Cerebellar cortex (tissue), 1 donor: ENCODE data around the gene GNAO1.

Source experiments
- DNase-seq: peaks from one replicate; pipeline ENCODE4 v3.0.0-alpha.2; 2015; ENCODE audit warnings: low spot score

GNAO1 gene

GRCh38 chr16:56265746-56266145 is 74.5 kb downstream of the GNAO1 start:
- DNase-seq, result no peak

DNA sequence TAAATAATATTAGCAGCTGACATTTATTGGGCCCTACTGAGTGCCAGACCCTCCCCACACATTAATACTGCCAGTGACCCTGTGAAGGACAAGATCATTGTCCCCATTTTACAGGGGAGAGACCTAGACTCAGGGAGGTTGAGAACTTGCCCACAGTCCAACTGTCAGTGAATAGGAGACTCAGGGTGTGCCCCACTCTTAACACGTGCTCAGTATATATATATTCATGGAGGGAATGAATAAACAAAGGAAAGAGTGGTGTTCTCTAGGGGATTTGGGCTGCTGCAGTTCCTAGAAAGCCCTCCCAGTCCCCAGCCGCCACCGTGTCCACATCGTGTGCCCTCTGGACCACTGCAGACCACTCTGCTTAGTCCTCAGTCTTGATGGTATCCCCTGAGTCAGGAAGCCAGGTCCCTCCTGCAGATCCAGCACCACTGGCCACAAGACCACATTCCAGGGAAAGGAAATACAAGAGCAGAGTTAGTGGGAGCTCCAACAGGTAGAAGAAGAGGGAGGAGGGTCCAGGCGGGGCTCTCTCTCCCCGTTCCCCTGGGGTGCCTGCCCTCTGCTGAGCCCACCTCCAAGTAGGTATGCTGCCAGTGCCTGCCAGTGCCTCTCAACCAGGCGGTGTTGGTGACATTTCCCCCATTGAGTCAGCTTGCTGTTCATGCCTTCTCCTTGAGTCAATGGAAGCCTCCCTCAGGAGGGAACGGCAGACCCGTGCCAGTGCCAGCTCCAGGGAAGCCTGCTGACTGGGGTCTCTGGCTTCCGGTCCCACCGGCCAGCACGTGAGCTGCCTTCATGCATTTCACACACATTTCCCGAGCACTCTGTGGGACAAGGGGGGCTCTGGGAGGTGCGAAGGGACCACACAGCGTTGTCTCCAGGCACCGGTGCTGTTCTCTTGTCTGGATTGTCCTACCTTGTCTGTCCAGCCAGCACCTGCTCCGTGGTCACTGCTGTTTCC is 75.6 kb downstream of the GNAO1 start:
- no peak for DNase-seq

GRCh38 chr16:56267888-56268287 is 76.6 kb downstream of the GNAO1 start:
- DNase-seq, result no peak

DNA sequence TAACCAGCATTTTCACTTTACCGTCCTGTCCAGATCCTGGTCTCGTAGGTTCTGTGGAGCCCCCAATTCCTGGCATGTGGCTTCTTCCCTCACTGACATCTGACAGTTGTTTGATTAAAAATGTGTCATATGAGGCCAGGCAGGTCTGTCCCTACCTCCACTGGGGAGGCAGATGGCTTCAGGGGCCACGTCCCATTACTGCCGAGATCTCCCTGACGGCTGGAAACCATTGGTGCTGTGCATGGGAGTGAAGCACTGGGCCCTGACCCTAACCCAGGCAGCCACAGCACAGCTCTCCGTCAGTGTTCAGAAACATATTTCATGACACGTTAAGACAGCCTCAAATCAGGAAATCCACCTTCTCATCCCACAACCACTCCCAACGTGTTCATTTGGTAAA is 77.5 kb downstream of the GNAO1 start:
- DNase-seq, result no peak

DNA sequence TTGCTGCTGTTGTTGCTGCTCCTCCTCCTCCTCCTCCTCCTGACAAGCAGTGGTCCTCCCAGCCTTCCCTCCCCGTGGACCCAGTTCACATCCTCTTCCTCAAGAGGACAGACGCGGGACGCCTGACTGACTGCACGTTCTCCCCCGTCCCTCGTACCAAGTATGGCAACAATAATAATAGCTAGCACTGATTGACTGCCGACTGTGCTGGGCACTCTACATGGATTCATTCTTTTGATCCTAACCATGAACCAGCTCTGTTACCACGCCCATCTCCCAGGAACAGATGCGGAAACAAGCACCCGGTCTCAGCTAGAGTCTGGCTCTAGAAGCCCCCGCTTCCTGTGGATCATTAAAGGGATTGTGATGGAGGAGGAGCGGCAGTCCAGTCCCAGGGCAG is 78.0 kb downstream of the GNAO1 start:
- no peak for DNase-seq

- peak; percentile 87 for DNase-seq
These were observed 78.8 kb downstream of the GNAO1 start for GRCh38 chr16:56269811-56270684.

- DNase-seq, result no peak
These were observed 79.5 kb downstream of the GNAO1 start for GRCh38 chr16:56270828-56271227.

DNA sequence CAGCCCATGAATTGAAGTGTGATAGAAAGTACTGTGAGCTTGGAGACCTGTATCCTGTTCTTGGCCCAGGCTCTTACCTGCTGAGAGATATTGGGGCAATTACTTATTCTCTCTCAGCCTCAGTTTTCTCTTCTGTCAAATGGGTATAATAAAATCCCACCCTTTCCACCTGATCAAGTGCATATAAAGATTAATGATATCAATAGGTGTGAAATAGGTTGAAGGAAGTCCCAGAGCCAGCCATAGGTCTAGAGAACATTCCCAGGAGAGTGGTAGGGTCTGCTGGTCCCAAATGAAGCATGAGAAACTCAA is 81.2 kb downstream of the GNAO1 start:
- no peak for DNase-seq

DNA sequence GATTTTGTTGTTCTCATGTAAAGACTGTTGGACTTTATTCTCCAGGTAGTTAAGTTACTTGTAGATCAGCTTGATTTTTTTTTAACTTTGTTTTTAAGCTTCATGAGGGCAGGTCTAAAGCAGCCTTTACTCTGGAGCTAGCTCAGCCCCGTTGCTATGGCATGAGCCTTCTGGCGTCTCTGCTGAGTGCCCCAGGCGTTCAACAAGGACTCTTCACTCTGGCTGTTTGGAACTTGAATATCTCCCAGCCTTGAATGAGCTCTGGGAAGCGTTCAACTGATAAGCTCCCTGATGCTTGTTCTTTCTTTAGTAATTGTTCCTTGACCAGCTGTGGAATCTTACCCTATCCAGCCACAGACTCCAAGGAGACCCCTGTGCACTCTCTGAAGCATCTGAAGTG is 82.3 kb downstream of the GNAO1 start:
- DNase-seq, result no peak

DNA sequence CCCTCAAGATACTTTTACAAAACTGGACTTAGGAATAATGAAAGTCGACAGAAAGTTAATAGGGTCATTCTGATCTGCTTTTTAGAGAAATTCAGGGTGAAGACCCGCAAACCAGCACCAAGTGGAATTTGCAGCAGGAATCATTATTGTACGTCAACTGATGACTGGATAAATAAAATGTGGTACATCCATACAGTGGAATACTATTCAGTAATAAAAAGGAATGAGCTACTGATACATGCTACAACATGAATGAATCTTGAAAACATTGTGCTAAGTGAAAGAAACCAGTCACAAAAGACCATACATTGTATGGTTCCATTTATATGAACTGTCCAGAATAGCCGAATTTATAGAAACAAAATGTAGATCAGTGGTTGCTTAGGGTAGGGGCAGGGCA is 83.1 kb downstream of the GNAO1 start:
- no peak for DNase-seq

GRCh38 chr16:56275076-56275475 is 83.8 kb downstream of the GNAO1 start:
- no peak for DNase-seq

- DNase-seq, result no peak
These were observed 84.5 kb downstream of the GNAO1 start for GRCh38 chr16:56275801-56276200.

DNA sequence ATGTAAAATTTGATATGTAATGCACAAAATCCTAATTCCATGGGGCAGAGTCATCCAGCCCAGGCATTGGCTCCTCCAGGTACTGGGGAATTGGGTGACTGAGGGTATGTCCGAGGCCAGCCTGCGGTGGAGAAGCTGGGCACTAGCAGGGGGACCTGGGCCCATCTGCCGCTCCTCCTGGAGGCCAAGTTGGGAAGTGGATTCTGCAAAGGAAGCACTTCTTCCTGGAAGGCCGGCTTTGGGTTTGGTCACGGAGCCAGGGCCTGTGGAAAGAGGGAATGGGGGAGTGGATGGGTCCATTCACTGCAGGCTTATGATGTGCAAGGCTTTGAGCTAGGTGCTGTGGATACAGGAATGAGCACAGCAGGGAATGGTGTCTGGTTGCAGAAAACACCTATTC is 85.8 kb downstream of the GNAO1 start:
- DNase-seq, result peak; percentile 66

DNA sequence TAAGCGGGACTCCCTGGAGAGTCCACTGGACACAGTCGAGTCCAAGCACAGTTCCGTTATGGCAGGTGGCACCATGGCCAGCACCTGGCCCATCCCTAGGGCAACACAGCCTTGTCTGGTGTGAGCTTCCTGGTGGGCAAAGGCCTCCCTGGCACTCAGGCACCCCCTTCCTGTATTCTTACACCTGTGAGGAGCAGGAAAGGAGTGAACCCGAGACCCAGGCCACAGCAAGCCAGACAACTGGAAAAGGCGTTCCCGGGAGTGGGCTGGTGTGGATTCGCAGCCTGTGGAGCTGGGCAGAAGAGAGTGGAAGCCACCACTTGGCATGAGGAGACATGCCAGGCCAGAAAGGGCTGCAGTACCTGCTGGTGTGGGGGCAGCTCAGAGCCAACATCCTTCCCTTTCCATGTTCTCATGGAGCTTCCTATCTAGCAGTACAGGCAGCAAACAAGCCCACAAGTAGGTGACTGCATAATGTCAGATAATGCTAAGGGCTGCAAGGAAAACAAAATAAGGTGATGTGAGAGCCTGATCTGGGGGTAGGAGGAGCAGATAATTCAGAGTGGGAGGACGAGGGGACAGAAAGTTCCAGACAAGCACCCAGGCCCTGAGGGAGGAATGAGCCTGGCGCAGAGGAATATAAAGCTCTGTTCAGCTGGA is 87.0 kb downstream of the GNAO1 start:
- DNase-seq, result no peak

GRCh38 chr16:56279132-56279531 is 87.8 kb downstream of the GNAO1 start:
- no peak for DNase-seq

DNA sequence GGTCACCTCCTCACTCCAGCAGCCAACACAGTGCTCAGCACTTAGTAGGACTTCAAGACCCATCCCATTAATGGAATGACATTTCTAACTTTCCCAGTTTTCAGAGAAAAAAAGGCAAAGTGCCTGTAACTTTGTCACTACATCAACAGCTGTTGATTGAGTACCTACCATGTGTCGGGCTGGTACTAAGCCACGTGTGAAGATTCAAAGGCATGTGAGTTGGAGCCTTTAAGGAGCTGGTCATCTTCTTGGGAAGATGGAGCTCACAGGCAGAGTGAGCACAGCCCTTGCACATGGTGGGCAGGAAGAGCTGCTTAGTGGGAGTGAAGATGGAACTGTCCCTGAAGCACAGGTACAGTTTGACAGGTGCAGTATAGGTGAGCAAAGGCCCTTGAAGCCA is 88.6 kb downstream of the GNAO1 start:
- DNase-seq, result no peak

- no peak for DNase-seq
These were observed 90.0 kb downstream of the GNAO1 start for GRCh38 chr16:56281249-56281805.

DNA sequence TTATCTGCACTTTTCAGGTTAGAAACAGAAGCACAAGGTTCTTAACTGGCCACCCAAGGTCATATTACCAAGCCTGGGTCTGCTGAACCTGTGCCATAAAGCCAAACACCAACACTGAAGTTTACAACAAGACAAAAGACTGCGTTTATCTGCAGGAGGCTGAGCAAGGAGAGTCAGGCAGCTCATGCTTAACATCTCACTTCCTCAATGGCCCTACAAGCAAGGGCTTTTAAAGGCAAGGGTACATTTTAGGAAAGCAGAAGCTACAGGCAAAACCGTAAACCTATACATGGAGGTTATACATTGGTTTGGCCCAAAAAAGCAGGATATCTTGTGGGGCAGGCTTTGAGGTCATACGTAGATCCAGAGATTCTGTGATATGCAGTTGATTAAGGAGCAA is 91.2 kb downstream of the GNAO1 start:
- no peak for DNase-seq

- DNase-seq, result no peak
These were observed 93.2 kb downstream of the GNAO1 start for GRCh38 chr16:56284521-56284920.

GRCh38 chr16:56286809-56287208 is 95.5 kb downstream of the GNAO1 start:
- DNase-seq, result no peak

- peak; percentile 68 for DNase-seq
These were observed 96.7 kb downstream of the GNAO1 start for GRCh38 chr16:56288019-56288418.

DNA sequence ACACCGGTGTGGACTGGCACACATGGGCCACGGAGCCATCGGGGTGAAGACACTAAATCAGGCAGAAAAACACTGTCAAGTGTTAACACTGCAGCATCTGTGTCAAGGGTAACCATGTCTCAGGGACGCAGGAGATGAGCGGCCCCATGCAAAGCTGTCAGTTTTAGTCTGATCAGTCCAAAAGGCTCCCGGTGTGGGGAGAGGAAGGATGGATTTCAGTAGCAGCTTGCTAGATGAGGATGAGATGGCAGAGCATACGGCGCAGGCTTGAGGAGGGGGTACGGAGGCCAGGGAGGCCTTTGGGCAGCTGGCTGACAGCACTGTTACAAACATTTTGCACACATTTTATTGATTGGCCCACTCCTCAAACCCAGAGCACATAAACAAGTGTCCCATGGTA is 98.1 kb downstream of the GNAO1 start:
- peak; percentile 42 for DNase-seq
